H9 (cell line): ENCODE results near the gene HNMT. TPM values are rescaled to one million over a fixed set of nuclear protein-coding genes. Genes with fewer than 3 reads are reported as not detected.

Source experiments
- DNase-seq: peaks from one replicate; pipeline ENCODE4 v3.0.0-alpha.2; 2017
- H2AFZ ChIP-seq: one replicate; pipeline ENCODE4 v1.6.1; 2013; ENCODE audit warnings: mild to moderate bottlenecking, low read length, control low read depth, moderate library complexity
- H2AK5ac ChIP-seq: 2 replicates; pipeline ENCODE4 v1.6.1; 2013; ENCODE audit warnings: low read length, control low read depth, mixed read lengths; ENCODE audit not compliant: insufficient read length
- H2BK120ac ChIP-seq: one replicate; pipeline ENCODE4 v1.6.1; 2013; ENCODE audit warnings: low read depth, mild to moderate bottlenecking, low read length, control low read depth, inconsistent platforms; ENCODE audit not compliant: poor library complexity, severe bottlenecking
- H2BK12ac ChIP-seq: 2 replicates; pipeline ENCODE4 v1.6.1; 2013; ENCODE audit warnings: low read length, control low read depth, mixed read lengths, low read depth; ENCODE audit not compliant: insufficient read length
- H2BK15ac ChIP-seq: 2 replicates; pipeline ENCODE4 v1.6.1; 2013; ENCODE audit warnings: low read depth, low read length, control low read depth
- H2BK20ac ChIP-seq: one replicate; pipeline ENCODE4 v1.6.1; 2013; ENCODE audit warnings: low read depth, mild to moderate bottlenecking, low read length, control low read depth, inconsistent platforms; ENCODE audit not compliant: poor library complexity, severe bottlenecking
- H2BK5ac ChIP-seq: 2 replicates; pipeline ENCODE4 v1.6.1; 2013; ENCODE audit warnings: low read length, control low read depth, mixed read lengths; ENCODE audit not compliant: insufficient read length
- H3K14ac ChIP-seq: 2 replicates; pipeline ENCODE4 v1.6.1; 2013; ENCODE audit warnings: low read length, control low read depth; ENCODE audit not compliant: insufficient read depth
- H3K18ac ChIP-seq: 2 replicates; pipeline ENCODE4 v1.6.1; 2013; ENCODE audit warnings: low read depth, mild to moderate bottlenecking, mixed read lengths, low read length, control low read depth; ENCODE audit not compliant: insufficient read length
- H3K23ac ChIP-seq: 2 replicates; pipeline ENCODE4 v1.6.1; 2013; ENCODE audit warnings: low read length, control low read depth, mixed read lengths, low read depth; ENCODE audit not compliant: insufficient read length
- H3K23me2 ChIP-seq: 2 replicates; pipeline ENCODE4 v1.6.1; 2013; ENCODE audit warnings: low read depth, mild to moderate bottlenecking, mixed read lengths, low read length, control low read depth; ENCODE audit not compliant: insufficient read length, poor library complexity, severe bottlenecking
- H3K27ac ChIP-seq: 2 replicates; pipeline ENCODE4 v1.5.1; 2013; ENCODE audit warnings: low read length, control low read depth, mixed read lengths, low read depth; ENCODE audit not compliant: insufficient read length
- H3K27me3 ChIP-seq: 2 replicates; pipeline ENCODE4 v1.6.1; 2013; ENCODE audit warnings: low read length, control low read depth, inconsistent platforms; ENCODE audit not compliant: insufficient read depth
- H3K4ac ChIP-seq: 2 replicates; pipeline ENCODE4 v1.6.1; 2013; ENCODE audit warnings: low read depth, mild to moderate bottlenecking, control low read depth, inconsistent platforms, low read length, moderate library complexity
- H3K4me1 ChIP-seq: 2 replicates; pipeline ENCODE4 v1.6.1; 2013; ENCODE audit warnings: low read length, control low read depth, inconsistent platforms; ENCODE audit not compliant: insufficient read depth
- H3K4me2 ChIP-seq: 2 replicates; pipeline ENCODE4 v1.6.1; 2013; ENCODE audit warnings: low read length, control low read depth, mixed read lengths; ENCODE audit not compliant: insufficient read length, insufficient read depth
- H3K56ac ChIP-seq: 2 replicates; pipeline ENCODE4 v1.6.1; 2013; ENCODE audit warnings: low read depth, mild to moderate bottlenecking, mixed read lengths, low read length, control low read depth; ENCODE audit not compliant: insufficient read length
- H3K79me1 ChIP-seq: 2 replicates; pipeline ENCODE4 v1.6.1; 2013; ENCODE audit warnings: low read depth, mild to moderate bottlenecking, moderate library complexity, low read length, control low read depth, inconsistent platforms; ENCODE audit not compliant: insufficient read depth, poor library complexity, severe bottlenecking
- H3K79me2 ChIP-seq: 2 replicates; pipeline ENCODE4 v1.6.1; 2013; ENCODE audit warnings: low read length, control low read depth, inconsistent platforms; ENCODE audit not compliant: insufficient read depth
- H3K9ac ChIP-seq: 2 replicates; pipeline ENCODE4 v1.6.1; 2013; ENCODE audit warnings: low read length, control low read depth, mixed read lengths; ENCODE audit not compliant: insufficient read length; ENCODE audit errors: extremely low read depth
- H3K9me3 ChIP-seq: one replicate; pipeline ENCODE4 v1.6.1; 2013; ENCODE audit warnings: low read depth, low read length, inconsistent platforms; ENCODE audit not compliant: control insufficient read depth
- H3T11ph ChIP-seq: one replicate; pipeline ENCODE4 v1.6.1; 2013; ENCODE audit warnings: mild to moderate bottlenecking, low read length, control low read depth, inconsistent platforms
- H4K20me1 ChIP-seq: one replicate; pipeline ENCODE4 v1.6.1; 2013; ENCODE audit not compliant: control insufficient read depth, insufficient read length, insufficient read depth
- H4K5ac ChIP-seq: 2 replicates; pipeline ENCODE4 v1.6.1; 2013; ENCODE audit warnings: low read depth, mild to moderate bottlenecking, mixed read lengths, low read length, control low read depth; ENCODE audit not compliant: insufficient read length
- H4K8ac ChIP-seq: replicated peaks from 2 replicates; pipeline ENCODE4 v1.6.1; 2013; ENCODE audit warnings: low read length, control low read depth, mixed read lengths, low read depth; ENCODE audit not compliant: insufficient read length
- H4K91ac ChIP-seq: 2 replicates; pipeline ENCODE4 v1.6.1; 2013; ENCODE audit warnings: low read depth, mild to moderate bottlenecking, moderate library complexity, mixed read lengths, low read length, control low read depth; ENCODE audit not compliant: insufficient read length
- H3K27ac Mint-ChIP-seq, 3 experiments: 2 replicates in 2 of 3; 3 replicates in 1 of 3; pipeline ENCODE4 v1.8.0; 2020 to 2021; ENCODE audit warnings: mixed read lengths in 3 of 3, mild to moderate bottlenecking in 1 of 3, moderate library complexity in 1 of 3
- H3K27me3 Mint-ChIP-seq: 2 replicates; pipeline ENCODE4 v1.8.0; 2021; ENCODE audit warnings: low read depth, mild to moderate bottlenecking, moderate library complexity, mixed read lengths
- H3K36me3 Mint-ChIP-seq, 3 experiments: 2 replicates in 2 of 3; 3 replicates in 1 of 3; pipeline ENCODE4 v1.8.0; 2020 to 2021; ENCODE audit warnings: low read depth in 3 of 3, mixed read lengths in 3 of 3; ENCODE audit not compliant: insufficient read depth in 1 of 3
- H3K4me1 Mint-ChIP-seq, 2 experiments: 2 replicates each; pipeline ENCODE4 v1.8.0; 2020; ENCODE audit warnings: mixed read lengths in 2 of 2
- H3K4me3 Mint-ChIP-seq, 2 experiments: 2 replicates in 1 of 2; 3 replicates in 1 of 2; pipeline ENCODE4 v1.8.0; 2020 to 2021; ENCODE audit warnings: mild to moderate bottlenecking in 2 of 2, mixed read lengths in 2 of 2, moderate library complexity in 1 of 2
- H3K9me3 Mint-ChIP-seq, 2 experiments: 2 replicates in 1 of 2; 3 replicates in 1 of 2; pipeline ENCODE4 v1.8.0; 2020; ENCODE audit warnings: mild to moderate bottlenecking in 2 of 2, mixed read lengths in 2 of 2, moderate library complexity in 1 of 2
- CTCF ChIP-seq: fragments of 200-600 bp; sonication (generic); conservative IDR thresholded peaks from 3 replicates; pipeline ENCODE4 v1.8.0; 2021; ENCODE audit warnings: antibody characterized with exemption, mild to moderate bottlenecking
- WGBS: extraction: QIAGEN DNeasy Blood & Tissue Kit; methylation state at CpG from one replicate; pipeline ENCODE4 v1.1.7; 2013; ENCODE audit warnings: missing lambda C conversion rate, low lambda C conversion rate, mixed read lengths; ENCODE audit not compliant: insufficient read length; ENCODE audit errors: extremely low coverage; 5-methylcytosine and 5-hydroxymethylcytosine counted together
- total RNA-seq: library from RNA; stranded (reverse); gene quantifications from 2 replicates; pipeline ENCODE4 v1.2.1, GENCODE V29; 2021

The HNMT gene
- total RNA-seq, 1 experiment from 2014 or later: 1.3 TPM

- H3K36me3 Mint-ChIP-seq: no peaks in the 10 kb centered on the region; a peak in 1 of 7 replicates
- Histone ChIP-seq H2BK5ac (no peak overlapping the region), H3K79me2 (no peaks in the 10 kb centered on the region), H4K20me1 (no peaks in the 10 kb centered on the region), H3K23me2 (no peaks in the 10 kb centered on the region), H2BK12ac (no peak overlapping the region), H3K79me1 (no peaks in the 10 kb centered on the region), H3K4ac (no peak overlapping the region), H4K5ac (no peak overlapping the region), H4K91ac (no peak overlapping the region), H3K4me1 (no peaks in the 10 kb centered on the region), H2BK120ac (no peak overlapping the region), H2BK20ac (no peak overlapping the region), H3K27me3 (no peaks in the 10 kb centered on the region), H3K9ac (no peak overlapping the region), H3K14ac (no peak overlapping the region), H4K8ac (no peak overlapping the region), H2AK5ac (no peak overlapping the region), H3T11ph (no peak overlapping the region), H3K4me2 (no peak overlapping the region), H3K23ac (no peak overlapping the region), H3K9me3 (no peaks in the 10 kb centered on the region), H2AFZ (no peak overlapping the region), H3K18ac (no peak overlapping the region), H3K27ac (no peak overlapping the region), H3K56ac (no peak overlapping the region), H2BK15ac (no peak overlapping the region)
- TF ChIP-seq CTCF: no peak
- no peak overlapping the region for H3K27ac Mint-ChIP-seq
- H3K27me3 Mint-ChIP-seq: no peaks in the 10 kb centered on the region
- WGBS: no CpG with 5 or more reads among the region's 1 CpG
- no peaks in the 10 kb centered on the region for H3K4me1 Mint-ChIP-seq
- no peak for DNase-seq
- H3K9me3 Mint-ChIP-seq: no peaks in the 10 kb centered on the region
- H3K4me3 Mint-ChIP-seq: no peak overlapping the region
Observed at GRCh38 chr2:138058427-138058826, 94.2 kb downstream of the HNMT start.
